Right renal pelvis (tissue), 4 donors: Measurements from ENCODE around the gene AQP1. TPM values are rescaled to one million over a fixed set of nuclear protein-coding genes. Genes with fewer than 3 reads are reported as not detected.
A peak's percentile ranks its signal among the peaks of the same experiment; 100 is the strongest.

ENCODE experiments used
- DNase-seq, 4 donors: peaks; one replicate each; pipeline ENCODE4 v3.0.0-alpha.2; 2013; ENCODE audit warnings: low read depth in 4 of 4, low spot score in 3 of 4, missing footprints in 1 of 4
- polyA plus RNA-seq, 4 donors: library from polyadenylated mRNA; unstranded; fragments of 120-200 nt; gene quantifications; one replicate each; pipeline ENCODE4 v1.2.1, GENCODE V29; 2013; ENCODE audit not compliant: insufficient read length in 4 of 4

AQP1 gene
- polyA plus RNA-seq, 4 donors, result 173 to 238 (median 213) TPM

DNA sequence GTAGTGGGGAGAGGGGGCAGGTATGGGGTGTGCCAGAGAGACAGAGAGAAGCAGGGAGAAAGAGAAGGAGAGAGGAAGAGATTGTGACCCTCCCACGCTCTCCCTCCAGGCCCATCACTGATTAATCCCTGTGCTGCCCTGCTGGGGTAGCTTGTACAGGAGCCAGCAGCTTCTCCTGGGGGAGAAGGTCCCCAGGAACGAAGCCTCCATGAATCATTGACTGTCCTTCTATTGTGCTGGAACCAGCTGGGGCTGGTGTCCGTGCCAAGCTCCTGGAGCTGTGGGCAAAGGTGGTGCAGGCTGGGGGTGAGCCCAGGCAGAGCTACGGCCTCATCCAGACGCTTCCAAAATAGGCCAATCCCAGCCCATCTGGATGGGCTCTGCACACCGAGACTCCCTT lies 20.9 kb downstream of the AQP1 start:
- no peak for DNase-seq

DNA sequence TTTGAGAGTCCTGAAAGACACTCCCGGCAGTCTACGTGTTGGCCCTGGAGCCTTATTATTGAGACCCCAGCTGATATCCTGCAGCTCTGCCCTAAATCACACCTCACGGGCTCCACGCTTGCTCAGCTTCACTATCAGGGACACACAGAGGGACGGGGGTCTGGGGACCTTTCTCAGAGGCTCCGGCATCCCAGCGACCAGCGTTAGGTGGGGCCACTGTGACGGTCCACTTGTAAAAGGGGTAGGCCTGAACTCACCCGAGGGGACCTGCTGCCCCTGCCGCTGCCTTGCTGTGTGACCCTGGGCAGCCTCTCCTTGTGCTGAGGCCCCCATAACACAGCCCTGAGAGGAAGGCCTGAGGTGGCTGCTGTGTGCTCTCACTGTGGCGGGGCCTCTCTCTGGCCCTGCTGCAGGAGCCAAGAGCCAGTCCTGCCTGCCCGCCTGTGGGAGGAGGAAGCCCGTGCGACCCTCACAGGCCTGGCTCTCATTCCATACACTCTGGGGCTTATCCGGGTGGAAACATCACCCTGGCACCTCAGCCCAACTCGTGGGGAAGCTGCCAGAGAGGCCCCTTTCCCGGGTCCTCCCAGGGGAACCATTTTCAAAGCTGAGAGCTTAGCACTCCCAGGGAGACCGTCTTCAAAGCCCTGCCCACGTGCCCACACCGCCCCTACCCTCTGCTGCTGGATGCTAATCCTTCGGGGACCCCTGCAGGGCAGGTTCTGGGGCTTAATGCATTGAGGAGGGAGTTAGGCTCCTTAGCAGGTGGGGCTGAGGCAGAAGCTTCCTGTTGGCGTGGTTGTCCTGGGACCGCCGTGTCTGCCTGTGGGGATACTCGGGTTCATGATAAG lies 21.7 kb downstream of the AQP1 start:
- no peak for DNase-seq

DNA sequence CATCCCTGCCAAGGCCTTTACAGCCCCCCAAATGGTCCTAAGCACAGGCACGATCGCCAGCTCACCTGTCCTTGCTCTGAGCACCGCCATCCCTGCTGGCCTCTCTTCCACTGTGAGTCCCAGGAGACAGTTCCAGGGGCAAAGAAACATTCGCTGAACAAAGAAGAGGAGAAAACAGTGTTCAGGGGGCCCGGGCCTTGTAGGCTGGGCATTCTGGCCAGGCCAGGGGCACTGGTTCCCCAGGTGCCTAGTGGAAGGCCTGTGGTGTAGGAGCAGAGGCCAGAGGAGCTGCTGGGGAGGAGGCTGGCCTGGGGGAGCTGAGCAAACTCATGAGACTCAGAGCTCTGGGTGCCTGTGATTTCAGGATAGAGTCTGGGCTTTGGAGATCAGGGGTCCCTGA lies 22.6 kb downstream of the AQP1 start:
- no peak for DNase-seq

DNA sequence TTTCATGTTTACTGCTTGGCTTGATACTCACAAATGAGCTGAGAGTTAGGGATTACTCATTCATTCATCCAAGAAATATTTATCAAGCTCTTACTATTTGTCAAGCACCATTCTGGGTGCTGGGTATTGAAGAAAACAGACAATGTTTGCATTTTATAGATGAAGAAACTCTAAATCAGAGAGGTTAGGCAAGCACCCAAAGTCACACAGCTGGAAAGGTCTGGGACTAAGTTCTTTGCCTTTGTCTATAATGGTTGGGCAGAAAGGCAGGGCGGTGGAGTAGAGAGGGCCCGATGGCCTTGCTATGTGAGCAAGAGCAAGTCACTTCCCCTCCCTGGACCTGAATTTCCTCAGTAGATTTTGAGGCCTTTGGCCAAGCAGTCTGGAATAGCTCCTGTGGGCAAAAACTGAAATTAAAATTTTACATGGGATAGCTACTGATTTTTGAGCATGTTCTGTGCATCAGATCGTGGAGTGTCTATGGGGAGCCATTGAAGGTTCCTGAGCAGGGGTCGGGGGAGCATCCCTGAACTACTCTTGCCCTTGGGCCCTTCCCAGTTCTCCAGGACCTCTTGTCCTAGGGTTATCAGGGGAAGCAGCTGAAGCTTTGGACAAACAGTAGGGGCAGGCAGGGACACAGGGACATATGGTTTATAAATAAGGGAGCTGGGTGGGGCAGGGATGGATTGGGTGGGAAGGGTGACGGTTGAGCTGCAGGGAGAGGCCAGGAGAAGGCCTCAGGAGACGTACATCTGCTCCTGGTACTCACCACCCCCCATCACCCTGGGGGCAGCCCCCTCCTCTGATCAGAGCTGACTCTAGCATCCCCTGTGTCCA lies 23.3 kb downstream of the AQP1 start:
- DNase-seq, result no peak

DNA sequence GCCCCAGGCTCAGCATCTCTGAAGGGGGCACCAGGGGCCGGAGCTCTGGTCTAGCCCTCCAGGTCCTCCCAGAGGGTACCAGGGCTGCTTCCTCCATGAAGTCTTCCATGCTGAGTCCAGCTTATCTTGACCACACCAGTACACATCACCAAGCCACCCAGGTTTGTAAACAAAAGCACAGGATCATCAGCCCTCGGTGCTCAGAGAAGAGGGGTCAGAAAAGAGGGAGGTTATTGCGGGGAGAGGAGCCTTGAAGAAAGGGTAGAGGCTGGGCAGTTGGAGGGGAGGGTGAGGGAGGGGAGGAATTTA lies 23.9 kb downstream of the AQP1 start:
- no peak for DNase-seq

DNA sequence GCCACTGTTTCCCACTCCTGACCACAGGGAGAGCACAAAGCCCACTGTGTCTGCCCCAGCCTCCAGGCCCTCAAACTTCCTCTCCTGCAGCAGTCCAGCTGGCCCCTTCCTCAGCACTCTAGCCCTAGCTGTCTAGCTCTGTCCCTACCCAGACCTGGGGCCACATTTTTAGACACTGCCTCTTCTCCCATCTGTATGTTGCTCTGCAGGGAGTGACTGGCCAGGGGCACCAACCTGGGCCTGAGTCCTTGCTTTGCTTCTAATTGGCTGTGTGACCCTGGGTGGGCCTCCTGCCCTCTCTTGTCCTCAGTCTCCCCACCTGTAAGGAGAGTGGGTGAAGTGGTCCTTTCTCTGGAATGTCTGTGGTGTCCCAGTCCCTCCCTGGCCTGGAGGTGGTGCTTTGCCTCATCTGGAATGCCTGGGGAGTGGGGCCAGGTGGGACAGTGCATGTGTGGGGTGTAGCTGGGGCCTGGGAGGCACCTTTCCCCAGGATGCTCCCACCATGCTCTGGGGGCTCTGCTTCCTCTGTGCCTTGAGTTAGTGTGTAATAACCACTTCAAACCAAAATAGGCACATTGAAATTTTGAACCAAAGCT lies 25.1 kb downstream of the AQP1 start:
- no peak for DNase-seq

DNA sequence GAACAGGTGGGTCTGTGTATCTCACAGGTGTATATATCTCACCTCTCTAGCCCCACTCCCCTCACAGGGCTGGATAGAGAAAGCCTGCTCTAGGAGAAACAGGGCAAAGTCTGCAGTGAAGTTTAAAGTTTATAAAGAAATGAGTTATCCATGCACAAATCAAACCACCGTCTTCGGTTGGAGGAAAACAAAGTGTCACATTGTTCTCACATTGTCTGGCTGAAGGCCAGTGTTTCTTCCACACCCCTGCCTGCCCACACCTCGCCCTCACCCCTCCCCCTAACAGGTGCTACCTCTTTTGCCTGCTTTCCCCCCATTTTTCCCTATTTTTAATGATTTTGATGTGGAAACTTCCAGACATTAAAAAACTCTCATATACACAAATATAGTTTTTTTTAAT lies 25.8 kb downstream of the AQP1 start:
- no peak for DNase-seq

DNA sequence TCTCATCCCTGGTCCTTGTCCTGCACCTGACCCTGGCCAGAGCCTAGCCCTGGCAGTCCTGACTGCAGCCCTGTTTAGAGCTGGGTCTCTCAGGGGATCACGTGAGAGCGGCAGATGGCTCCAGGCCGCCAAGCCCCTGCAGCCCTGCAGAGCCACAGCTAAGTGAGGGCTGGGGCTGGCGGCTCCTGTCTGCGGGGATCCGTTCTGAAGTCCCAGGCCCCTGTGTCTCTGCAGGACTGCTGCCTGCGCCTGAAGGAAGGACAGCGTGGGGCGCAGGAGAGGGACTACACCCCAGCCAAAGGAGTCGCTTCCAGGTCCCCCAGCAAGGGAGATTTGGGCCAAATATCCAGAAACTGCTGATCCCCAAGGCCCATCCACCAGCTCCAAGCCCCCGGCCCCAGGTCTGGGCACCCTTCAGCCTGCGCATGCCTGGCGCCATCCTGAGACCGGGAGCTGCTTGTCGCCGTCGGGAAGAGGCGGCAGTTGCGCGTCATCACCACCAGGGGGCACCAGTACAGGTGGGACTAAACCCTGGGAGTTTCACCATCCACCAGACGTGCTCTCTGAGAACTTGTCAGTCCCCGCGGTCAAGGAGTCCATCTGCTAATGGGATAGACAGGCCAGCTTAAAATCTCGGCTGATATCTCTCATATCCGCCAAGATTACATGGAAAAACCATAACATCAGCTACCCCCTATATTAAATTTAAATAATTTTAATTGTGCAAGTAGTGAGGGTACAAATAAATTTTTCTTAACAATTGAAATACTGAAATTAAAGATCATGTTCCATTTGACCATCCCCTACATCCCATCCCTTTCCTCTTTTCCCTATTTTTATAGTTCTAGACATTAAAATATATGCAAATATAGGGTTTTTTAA lies 27.0 kb downstream of the AQP1 start:
- DNase-seq, result peak; percentile 43 to 67 (median 58)

DNA sequence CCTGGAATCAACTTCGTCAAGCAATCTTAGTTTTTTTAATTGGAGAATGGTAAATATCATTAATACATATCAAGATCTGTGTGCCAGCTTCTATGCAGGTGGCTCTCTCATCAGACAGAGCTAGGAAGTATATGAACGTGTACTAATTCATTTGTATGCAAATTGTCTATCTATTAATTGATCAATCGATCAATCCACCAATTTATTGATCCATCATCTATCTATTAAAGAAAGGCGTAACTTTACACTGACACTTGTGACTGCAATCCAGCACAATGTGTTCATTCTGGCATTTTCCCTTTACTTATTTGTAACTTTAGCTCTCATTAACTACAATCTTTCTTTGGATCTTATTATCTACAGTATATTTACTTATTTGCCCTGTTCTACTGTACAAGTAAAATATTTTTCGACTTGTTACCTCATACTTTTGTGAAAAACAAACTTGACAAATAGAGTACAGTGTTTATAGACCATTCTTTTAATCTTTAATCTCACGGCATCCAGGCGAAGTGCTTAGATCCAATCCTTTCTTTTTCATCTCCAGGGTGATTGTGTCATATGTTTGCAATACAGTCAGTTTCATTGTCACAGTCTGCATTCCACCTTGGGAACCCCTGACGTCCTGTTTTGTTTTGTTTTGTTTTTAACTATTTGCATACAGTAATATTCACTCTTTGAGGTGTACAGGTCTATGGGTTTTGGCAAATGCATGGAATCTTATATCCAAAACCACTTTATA lies 30.1 kb downstream of the AQP1 start:
- no peak for DNase-seq

DNA sequence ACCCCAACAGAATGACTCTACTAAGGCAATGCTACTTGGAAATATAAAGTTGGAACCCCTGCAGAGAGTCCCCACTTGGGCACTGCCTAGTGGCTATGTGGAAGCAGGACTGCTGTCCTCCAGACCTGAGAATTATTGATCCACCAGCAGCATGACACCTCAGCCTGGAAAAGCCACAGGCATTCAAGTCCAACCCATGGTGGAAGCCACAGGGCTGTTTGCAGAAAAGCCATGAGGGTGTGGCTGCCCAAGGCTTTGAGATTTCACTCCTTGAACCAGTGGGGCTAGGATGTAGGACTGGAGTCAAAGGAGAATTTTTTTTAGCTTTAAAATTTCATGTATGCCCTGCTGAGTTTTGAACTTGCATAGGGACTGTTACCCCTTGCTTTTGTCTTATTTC lies 38.5 kb downstream of the AQP1 start:
- DNase-seq, result no peak

DNA sequence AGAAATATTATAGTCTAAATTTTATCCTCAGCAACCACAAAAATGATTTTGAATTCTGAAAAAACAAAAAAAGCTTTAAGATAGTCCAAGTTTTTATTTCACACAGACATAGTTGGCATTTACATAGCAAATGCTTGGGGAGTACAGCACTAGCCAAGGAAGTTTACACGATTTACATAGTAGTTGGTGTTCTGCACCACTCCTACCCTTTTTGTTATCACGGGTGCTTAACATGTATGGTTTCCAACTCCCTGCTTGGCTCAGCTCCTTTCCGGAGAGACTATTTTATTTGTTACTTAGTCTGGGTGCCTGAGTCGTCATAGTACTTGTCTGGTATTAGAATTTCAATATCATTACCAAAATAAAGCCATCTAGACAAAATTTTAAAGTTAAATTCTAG lies 43.3 kb downstream of the AQP1 start:
- no peak for DNase-seq

DNA sequence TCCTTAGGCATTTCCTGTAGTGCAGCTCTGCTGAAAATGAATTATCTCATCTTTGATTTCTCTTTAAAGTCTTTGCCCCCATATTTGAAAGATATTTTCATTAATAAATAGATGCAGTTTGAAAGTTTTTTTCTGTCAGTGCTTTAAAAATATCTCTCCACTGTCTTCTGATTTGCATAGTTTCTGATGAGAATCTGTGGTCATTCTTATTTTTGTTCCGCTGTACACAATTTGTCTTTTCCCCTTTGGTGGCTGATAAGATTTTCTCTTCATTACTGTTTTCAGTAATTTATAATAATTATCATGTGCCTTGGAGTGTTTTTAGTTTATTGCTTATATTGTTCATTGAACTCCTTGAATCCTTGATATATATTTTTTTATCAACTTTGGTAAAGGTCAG lies 45.1 kb downstream of the AQP1 start:
- no peak for DNase-seq

DNA sequence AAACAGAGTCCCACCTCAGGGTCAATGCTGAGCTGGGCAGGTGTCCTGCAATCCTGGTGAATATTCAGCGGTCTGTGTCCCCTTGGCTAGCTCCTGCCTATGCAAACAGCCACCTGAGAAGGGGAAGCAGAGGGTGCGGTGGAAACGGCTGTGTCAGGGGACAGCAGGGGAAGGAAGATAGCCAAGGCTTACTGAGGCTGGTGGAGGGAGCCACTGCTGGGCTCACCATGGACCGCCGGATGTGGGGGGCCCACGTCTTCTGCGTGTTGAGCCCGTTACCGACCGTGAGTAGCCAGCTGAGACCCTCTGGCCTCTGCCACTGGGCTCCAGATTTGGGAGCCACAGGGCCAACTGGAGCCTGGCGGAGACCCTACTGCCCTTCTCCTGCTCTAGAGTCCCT lies 52.2 kb downstream of the AQP1 start, which contains the start of gene GHRHR:
Gene GHRHR, plus strand, starts transcription at position 112 of the 400 bp plus-strand sequence. Its CDS starts 116 bp downstream, at position 228.
- no peak for DNase-seq

DNA sequence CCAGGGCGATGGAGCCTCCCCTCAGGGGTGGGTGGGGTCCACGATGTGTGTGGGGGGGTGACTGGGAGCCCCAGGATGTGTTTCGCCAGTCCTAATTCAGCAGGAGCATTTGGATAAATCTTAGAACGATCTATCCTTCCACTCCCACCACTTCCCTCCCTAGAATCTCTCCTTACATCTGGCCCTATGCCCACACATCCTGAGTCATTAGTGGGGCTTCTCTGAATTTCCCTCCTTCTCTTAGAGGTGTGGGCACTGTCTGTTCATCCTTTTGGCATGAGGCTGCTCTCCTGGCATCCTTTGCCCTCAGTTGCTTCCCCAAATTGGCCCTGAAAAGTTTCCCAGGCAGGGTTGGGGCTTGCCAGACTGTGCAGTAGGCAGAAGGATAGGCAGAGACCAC lies 53.7 kb downstream of the AQP1 start:
- DNase-seq, result no peak

DNA sequence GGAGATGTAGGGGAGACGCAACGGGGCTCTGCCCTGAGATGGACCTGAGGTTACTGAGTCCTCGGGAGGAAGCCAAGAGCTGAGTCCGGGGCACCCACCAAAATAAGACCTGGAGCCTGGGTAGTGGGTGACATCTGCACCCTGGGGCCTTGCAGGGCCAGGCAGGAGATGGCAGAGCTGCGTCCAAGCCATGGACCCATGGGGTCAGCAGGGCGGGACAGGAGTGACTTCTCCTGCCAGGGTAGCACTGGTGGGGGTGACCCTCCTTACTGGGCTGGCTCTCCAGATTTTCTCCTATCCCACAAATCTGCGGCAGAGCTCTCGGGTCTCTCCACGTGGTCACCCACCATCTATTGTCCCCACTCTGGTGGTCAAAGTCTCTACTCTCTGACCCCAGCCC lies 54.2 kb downstream of the AQP1 start:
- DNase-seq, result no peak

DNA sequence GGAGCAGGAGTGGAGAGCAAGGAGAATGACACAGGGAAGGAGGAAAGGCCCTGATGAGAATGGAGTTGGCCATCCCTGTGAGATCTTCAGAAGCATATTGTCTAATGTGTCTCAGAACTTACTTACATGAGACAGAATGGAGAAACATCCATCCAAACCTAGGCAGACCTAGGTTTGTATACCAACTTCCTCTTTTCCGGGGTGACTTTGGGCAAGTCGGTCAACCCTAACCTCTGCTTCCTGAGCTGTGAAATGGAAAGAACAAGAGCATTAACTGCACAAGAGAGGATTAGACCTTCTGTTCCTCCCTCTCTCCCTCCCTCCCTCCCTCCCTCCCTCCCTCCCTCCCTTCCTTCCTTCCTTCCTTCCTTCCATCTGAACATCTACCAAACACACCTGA lies 56.6 kb downstream of the AQP1 start:
- no peak for DNase-seq

DNA sequence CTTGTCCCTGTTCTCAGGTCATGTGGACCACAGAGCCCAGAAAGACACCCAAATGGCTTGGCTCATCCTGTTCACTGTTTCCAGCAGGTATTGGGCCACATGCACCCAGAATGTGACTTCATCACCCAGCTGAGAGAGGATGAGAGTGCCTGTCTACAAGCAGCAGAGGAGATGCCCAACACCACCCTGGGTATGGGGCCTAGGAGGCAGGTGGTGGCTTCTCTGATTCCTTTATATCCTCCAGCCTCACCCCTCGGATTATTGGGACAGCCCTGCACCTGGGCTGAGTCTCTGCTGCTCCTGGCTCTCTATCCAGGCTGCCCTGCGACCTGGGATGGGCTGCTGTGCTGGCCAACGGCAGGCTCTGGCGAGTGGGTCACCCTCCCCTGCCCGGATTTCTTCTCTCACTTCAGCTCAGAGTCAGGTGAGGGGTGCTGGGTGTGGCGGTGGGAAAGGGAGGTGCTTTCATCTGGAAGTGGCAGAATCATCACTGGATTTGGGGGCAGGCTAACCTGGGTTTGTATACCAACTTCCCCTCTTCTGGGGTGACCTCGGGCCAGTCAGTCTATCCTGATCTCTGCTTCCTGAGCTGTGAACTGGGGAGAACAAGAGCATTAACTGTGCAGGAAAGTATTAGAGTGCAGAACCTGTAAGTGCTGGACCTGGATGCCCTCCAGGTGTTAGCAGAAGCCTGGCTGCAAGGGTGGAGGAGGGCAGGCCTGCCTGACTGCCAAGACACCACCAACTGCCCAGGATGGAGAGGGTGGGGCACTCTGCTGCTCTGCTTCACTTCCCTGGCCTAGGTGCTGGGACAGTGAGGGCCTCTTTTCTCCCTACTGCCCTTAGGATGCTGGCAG lies 57.3 kb downstream of the AQP1 start:
- no peak for DNase-seq

DNA sequence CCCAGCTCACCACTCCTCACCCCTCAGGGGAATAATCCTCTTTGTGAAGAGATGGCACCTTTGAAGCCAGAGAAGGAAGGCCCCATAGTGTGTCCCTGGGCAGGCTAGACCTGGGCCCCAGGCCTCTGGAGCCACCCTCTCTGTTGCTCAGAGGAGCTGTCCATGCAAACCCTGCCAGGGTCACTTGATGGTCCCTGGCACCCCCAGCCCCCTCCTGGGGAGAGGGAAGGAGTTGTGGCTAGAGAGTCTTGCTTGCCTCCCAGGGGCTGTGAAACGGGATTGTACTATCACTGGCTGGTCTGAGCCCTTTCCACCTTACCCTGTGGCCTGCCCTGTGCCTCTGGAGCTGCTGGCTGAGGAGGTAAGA lies 57.9 kb downstream of the AQP1 start:
- DNase-seq, result no peak

DNA sequence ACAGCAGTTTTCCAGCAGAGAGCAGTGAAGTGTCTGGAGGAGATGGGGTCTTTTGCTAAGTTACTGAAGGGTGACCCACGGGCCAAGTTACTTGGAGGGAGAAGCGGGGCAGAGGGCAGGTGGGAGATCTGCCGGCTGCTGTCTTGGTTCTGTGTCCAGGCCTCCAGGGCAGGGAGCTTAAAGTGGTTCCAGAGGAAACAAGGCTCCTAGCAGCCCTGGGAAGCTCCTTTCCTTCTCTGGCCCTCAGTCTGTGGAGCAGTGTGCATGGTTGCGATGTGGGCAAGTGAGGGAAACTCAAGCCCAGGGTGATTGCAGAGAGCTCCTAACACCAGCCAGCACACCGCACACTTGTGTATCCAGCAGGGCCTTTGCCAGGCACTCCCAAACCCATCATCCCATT lies 58.4 kb downstream of the AQP1 start:
- no peak for DNase-seq
